Right kidney (tissue), 9 donors: Measurements from ENCODE around the gene CENPL.
"Not testable (repeated sequence)": the region's sequence is repeated elsewhere in the genome, so short reads cannot be mapped to it uniquely, and the experiment has no call there.

Experiments
- DNase-seq: peaks from one replicate; pipeline ENCODE4 v3.0.0-alpha.2; 2016
- long read RNA-seq, 8 donors: transcript quantifications; one replicate each; lab custom pipeline, GENCODE V29; 2026

Gene CENPL, protein sequence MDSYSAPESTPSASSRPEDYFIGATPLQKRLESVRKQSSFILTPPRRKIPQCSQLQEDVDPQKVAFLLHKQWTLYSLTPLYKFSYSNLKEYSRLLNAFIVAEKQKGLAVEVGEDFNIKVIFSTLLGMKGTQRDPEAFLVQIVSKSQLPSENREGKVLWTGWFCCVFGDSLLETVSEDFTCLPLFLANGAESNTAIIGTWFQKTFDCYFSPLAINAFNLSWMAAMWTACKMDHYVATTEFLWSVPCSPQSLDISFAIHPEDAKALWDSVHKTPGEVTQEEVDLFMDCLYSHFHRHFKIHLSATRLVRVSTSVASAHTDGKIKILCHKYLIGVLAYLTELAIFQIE
- long read RNA-seq, donor 1, partial matches to known transcripts, result 0 of 2 reads
- long read RNA-seq, donor 1, other reads (novel, unspliced or antisense), result 0 of 2 reads
- long read RNA-seq, donor 2, partial matches to known transcripts, result 0 of 2 reads
- long read RNA-seq, donor 2, other reads (novel, unspliced or antisense), result 0 of 2 reads
- long read RNA-seq, donor 3, partial matches to known transcripts, result 6 of 7 reads
- long read RNA-seq, donor 3, other reads (novel, unspliced or antisense), result 0 of 7 reads
- long read RNA-seq, donor 4, partial matches to known transcripts, result 0 of 1 reads
- long read RNA-seq, donor 4, other reads (novel, unspliced or antisense), result 0 of 1 reads
- long read RNA-seq, donor 5, partial matches to known transcripts, result 0 of 4 reads
- long read RNA-seq, donor 5, other reads (novel, unspliced or antisense), result 0 of 4 reads
- long read RNA-seq, donor 6, partial matches to known transcripts, result 0 of 1 reads
- long read RNA-seq, donor 6, other reads (novel, unspliced or antisense), result 0 of 1 reads
- long read RNA-seq, donor 7, partial matches to known transcripts, result 0 of 2 reads
- long read RNA-seq, donor 7, other reads (novel, unspliced or antisense), result 0 of 2 reads
- long read RNA-seq, donor 8, partial matches to known transcripts, result 0 of 2 reads
- long read RNA-seq, donor 8, other reads (novel, unspliced or antisense), result 0 of 2 reads

DNA sequence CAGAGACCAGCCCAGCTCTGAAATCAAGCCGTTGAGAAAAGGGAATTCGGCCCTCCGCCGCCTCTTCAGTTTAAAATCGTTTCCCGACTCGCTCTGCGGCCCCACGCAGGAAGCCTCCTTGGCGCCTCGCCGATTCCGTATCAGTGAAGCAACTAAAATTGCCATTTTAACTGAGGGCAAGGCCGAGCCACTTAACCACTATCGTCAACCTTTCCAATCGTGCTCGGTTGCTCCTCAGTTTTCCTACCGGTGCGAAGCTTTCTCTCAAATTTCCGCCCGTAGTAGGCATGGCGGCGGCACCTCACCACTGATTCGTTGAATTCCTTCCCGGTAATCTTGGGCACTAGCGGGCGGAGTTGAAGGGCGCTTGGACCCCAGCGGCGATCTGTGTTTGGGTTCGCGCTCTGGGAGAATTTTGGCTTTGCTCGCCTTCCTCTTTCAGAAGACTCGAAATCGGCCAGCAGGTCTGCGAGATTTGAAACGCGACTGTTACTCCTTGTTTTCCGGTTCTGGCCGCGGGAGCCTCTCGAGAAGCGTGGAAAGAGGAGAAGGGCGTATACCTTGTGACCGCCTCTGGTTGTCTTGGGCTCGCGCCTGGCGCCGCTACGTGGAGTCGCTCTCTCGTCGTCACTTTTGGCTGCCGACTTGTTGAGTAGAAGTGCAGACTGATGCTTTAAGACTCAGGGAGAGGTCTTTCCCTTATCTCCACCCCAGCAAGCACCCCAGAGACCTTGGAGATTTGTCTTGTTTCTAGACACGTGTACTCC lies at the start of gene CENPL, which contains the start of gene DARS2:
CENPL (minus strand) TSS at position 569 of the 767 bp plus-strand sequence. CDS start 13,584 bp downstream, outside the sequence.
DARS2 (plus strand) TSS at position 359 of the 767 bp plus-strand sequence. CDS start 557 bp downstream, outside the sequence.
- DNase-seq, result peak; percentile 98

DNA sequence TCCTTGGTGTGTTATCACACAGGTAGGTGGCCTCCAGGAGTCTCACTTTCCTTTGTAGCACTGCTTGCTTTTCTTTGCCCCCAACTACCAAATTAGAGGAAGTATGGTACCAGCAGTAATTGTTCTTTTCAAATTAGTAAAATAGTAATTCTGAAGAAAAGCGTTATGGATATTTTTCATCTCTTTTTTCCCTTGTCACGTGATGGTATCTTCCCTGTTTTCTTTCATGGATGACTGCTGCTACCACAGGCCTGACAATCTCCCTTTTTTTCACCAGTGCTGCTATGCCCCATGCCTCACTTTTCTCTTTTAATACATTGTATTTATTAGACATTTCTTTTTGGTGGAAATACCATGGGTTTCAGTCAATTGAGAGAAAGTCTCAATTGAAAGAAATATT lies 46.8 kb upstream of the CENPL start:
- DNase-seq, result no peak

DNA sequence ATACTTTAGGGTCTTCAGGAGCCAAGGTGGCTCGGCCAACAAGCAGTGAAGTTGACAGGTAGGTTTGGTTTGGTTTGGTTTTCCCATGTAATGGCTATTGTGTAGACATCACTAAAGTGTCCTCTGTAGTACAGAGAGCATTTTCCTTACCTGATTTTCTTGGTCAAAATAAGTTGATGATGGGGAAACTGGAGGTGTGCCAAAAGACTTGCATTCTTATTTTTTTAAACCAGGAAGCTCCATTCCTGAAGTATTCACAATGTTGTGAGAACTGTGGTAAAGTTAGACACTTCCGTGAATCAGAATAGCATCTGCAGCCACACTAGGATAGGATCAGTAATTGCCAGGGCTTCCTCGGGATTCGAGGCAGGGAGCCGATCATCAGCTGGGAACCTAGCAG lies 46.4 kb upstream of the CENPL start:
- DNase-seq, result no peak

DNA sequence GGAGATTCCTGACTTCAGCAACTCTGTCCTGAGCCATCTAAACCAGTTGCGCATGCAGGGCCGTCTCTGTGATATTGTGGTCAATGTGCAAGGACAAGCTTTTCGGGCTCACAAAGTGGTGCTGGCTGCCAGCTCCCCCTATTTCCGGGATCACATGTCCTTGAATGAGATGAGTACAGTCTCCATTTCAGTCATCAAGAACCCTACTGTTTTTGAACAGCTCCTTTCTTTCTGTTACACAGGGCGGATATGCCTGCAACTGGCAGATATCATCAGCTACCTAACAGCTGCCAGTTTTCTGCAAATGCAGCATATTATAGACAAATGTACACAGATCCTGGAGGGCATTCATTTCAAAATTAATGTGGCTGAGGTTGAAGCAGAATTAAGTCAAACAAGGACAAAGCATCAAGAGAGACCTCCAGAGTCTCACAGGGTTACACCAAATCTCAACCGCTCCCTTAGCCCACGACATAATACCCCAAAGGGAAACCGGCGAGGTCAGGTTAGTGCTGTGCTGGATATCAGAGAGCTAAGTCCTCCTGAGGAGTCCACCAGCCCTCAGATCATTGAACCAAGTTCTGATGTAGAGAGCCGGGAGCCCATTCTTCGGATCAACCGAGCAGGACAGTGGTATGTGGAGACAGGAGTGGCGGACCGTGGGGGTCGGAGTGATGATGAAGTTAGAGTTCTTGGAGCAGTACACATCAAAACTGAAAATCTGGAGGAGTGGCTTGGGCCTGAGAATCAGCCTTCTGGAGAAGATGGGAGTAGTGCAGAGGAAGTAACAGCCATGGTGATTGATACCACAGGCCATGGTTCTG lies 45.8 kb upstream of the CENPL start:
- no peak for DNase-seq

DNA sequence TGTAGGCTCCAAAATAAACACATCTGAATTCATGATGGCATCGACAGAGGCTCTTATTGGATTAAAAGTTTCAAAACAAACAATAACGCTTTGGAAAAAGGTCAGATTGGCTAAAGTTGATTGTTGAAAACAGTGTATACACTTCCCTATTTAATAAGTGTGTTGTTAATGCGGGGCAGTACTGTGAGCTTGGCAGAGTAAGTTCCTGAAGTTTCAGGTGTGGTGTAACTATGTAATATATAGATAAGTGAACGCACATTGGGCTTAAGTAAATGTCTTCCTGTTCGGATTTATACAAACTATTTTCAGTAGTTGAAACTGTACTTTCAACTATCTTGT lies 44.3 kb upstream of the CENPL start:
- DNase-seq, result no peak

DNA sequence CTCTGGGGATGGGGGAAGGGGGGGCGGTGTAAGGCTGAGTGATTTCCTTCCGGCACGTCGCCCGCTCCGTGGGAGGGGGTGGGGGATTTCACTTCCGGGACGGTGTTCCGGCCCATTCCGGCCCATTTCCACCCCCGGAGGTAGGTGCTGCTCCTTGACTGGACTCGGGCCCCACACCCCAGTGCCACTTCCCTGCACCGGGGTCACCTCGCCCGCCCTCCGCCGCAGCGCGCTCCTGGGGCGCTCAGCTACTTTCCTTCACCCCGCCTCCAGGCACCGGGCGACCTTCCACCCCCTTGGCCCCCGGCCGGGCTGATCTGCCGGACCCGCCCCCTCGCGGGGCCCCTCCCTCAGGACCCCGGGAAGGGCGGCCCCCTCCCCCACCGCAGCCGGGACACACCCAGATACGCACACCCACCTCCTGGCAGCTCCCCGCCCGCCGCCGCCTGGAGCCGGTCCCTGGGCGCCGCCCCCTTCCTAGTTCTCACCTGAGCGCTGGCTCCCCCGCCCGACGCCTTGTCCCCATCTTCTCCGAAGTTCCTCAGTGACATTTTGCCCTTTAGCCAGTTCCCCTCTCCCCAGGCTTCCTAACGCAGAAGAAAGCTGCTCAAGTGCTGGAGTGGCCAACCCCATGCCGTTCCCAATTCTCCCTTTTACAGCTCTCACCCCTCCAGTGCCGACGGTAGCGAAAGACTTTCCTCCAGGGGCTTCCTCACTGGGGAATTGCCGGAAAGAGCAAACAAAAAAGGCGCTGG lies 43.8 kb upstream of the CENPL start, which contains the start of gene ZBTB37:
ZBTB37 (plus strand) TSS at position 115 of the 755 bp plus-strand sequence. CDS start 1,846 bp downstream, outside the sequence.
- peak; percentile 87 for DNase-seq

DNA sequence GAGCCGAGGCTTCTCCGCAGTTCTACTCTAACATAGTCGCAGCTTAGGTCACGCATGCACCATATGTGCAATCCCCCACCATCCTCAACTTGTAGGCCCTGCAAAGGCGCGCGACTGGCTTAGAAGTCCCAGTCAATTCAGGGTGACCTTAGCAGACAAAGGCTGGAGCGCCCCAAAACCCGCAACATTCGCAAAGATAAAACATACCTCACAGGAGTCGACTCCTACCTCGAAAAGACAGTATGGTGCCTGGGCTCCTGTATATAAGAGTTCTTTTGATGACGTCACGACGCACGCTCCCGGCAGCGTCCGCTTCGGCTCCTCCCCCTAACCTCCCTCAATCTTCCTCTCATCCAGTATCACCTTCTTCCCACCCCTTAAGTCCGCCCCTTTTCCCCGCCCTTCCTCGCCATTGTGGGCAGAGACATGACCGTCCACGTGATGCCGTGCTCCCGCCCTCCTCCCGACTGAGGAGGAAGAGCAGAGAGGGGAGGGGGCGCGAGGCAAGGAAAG lies 43.1 kb upstream of the CENPL start, which contains the start of gene GAS5:
GAS5 (minus strand) TSS at position 237 of the 513 bp plus-strand sequence.
- DNase-seq, result peak; percentile 92

DNA sequence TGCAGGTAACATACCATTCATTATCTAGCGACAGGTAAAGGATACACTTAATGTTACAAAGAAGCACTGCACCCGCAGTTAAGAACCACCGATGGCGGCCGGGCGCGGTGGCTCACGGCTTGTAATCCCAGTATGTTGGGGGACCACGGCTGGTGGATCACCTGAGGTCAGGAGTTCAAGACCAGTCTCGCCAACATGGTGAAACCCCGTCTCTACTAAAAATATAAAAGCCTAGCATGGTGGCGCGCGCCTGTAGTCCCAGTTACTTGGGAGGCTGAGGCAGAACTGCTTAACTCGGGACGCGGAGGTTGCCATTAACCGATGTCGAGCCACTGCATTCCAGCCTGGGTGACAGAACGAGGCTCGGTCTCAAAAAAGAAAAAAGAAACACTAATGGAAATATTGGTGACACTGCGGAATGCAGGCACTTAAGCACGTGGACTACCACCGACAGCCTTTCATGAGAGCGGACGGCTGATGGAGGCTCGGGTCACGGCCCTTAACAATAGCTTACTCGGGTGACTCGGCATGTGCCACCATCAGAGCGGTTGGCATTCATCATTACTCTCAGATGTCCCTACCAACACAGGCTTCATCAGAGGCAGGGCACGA lies 42.6 kb upstream of the CENPL start:
- DNase-seq, result no peak

DNA sequence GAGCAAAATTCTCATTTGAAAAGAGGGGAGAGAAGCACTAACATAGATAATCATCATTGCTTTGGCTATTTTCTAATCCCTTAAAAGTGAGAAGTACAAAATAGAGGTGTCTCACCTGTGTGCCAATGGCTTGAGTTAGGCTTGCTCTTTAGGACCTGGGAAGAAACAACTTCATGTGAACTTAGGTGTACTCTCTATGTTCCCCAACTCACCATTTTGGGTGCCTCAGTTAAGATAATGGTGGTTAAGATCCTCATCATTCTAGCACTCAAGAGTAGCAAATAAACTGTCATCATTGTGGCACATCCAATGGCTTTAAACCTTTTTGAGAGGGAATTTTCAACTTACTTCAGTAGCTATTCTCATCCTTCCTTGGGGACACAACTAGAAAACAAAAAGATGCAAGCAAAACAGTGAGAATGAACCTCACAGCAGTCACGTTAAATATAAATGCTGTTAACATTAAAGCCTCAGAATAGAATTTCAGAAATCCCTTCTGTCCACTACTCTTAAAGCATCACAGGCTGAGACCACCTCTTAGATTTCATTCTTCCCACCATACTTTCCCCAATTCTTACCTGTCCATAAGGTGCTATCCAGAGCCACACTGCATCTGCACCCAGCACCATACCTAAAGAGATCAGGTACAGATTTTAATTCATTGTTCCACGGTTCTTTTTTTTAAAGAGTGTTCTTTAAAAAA lies 41.9 kb upstream of the CENPL start:
- no peak for DNase-seq

- no peak for DNase-seq
These were observed 40.9 kb upstream of the CENPL start for GRCh38 chr1:173865468-173866164.

GRCh38 chr1:173864179-173864867 lies 39.6 kb upstream of the CENPL start:
- no peak for DNase-seq

- DNase-seq, result no peak
These were observed 38.8 kb upstream of the CENPL start for GRCh38 chr1:173863224-173864161.

- no peak for DNase-seq
These were observed 38.1 kb upstream of the CENPL start for GRCh38 chr1:173862769-173863223.

GRCh38 chr1:173862146-173862768 lies 37.6 kb upstream of the CENPL start:
- DNase-seq, result not testable (repeated sequence)

- DNase-seq, result no peak
These were observed 37.1 kb upstream of the CENPL start for GRCh38 chr1:173861731-173862145.

DNA sequence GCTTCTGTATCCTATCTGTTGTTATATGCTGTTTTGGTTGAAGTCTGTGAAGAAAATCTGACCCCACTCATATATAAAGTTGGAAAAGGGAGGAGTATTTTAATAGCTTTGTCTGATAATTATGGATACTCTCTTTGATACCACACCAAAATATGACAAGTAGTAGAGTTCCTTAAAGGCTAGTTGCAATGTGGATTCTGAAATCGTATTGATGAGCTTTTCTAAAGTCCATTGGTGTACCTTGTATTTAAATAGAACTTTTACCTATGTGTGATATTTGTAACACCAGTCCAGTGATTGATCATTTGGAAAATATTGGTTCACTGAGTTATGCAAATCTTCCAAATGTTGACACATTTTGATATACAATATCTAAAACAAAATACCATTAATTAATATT lies 35.4 kb upstream of the CENPL start:
- DNase-seq, result no peak
